ENCODE data around the gene RPGRIP1L. TPM values are rescaled to one million over a fixed set of nuclear protein-coding genes. Genes with fewer than 3 reads are reported as not detected.

The RPGRIP1L gene
- polyA plus RNA-seq, 2 of the 4 experiments (the other 2 are of a cell fraction) = 13.0 to 19.6 TPM

DNA sequence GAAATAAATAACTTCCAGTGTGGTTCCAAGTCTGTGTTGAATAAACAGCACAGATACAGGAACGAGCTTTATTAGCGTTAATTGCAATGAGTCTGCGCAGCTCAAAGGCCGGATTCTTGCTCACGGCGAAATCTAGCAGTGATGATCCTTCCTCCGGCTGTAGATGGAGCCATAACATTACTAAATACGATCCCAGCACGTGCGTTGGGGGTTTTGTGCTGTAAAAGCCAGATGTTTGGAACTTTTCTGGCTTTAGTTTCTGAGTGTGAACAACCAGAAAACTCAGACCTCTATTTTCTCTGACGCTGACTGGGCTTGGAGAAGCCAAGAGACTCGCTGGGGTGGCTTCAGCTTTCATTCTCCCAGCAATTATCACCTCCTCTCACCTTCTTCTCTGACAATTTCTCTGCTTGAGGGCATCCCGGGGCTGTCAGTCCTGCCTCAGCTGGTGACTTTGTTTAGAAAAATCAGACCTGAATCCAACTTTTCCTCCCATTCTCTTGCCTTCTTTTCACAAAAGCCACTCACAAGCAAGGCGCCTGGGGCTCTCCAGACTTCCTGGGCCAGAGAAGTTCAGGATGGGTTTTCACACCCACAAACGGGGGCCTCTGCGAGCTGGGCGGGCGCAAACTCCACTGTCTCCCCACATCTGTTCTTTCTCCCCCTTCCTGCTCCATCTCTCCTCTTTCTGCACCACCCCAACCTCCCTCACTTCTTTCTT lies 153.5 kb downstream of the RPGRIP1L start (continued):
- no peak for TF ChIP-seq EHF (CRISPR knock-in tag; IDR thresholded peaks at IDR 0.05)
- no peak for TF ChIP-seq TFCP2L1 (CRISPR knock-in tag; IDR thresholded peaks at IDR 0.05)
- TF ChIP-seq GATA3 (IDR thresholded peaks at IDR 0.05; ENCODE audit: borderline replicate concordance) = no peak

Other genes starting within 250 kb of the RPGRIP1L start
- gene AKTIP, start 200.7 kb downstream of the RPGRIP1L start, polyA plus RNA-seq (2011; rRNA removed) = 48.4 and 58.4 TPM in 2 replicates
- 20.8 to 21.3 TPM (median 21.0 TPM) in 3 replicates for gene AKTIP, start 200.7 kb downstream of the RPGRIP1L start, polyA plus RNA-seq (2017; fragmentation: RNase III; extraction: RNeasy Plus Mini Kit Qiagen cat#74134 plus additional on column Dnase treatment)
- gene FTO, start 297 bp upstream of the RPGRIP1L start, polyA plus RNA-seq (2011; rRNA removed) = 101 and 103 TPM in 2 replicates
- gene FTO, start 297 bp upstream of the RPGRIP1L start, polyA plus RNA-seq (2017; fragmentation: RNase III; extraction: RNeasy Plus Mini Kit Qiagen cat#74134 plus additional on column Dnase treatment) = 42.8 to 48.7 TPM (median 45.6 TPM) in 3 replicates